ENCODE measurements around the gene GRIN3B.

DNA sequence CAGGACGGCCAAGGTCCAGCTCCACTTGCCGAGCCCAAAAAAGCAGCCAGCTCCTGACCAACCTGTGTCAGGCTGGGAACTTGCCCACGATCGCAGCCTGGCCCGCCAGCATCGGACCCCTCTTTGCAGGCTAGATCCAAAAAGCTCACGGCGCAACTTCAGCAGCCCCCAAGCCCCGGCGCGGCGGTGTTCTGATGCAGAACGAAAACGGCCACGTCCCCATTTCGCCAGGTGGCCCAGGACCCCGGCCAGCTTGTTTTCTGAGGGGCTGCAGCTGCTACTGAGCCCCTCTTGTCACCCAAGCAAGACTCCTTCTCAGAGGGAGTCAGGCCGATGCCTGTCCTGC, 19.4 kb downstream of the GRIN3B start:
- TF ChIP-seq, protein P1, sequence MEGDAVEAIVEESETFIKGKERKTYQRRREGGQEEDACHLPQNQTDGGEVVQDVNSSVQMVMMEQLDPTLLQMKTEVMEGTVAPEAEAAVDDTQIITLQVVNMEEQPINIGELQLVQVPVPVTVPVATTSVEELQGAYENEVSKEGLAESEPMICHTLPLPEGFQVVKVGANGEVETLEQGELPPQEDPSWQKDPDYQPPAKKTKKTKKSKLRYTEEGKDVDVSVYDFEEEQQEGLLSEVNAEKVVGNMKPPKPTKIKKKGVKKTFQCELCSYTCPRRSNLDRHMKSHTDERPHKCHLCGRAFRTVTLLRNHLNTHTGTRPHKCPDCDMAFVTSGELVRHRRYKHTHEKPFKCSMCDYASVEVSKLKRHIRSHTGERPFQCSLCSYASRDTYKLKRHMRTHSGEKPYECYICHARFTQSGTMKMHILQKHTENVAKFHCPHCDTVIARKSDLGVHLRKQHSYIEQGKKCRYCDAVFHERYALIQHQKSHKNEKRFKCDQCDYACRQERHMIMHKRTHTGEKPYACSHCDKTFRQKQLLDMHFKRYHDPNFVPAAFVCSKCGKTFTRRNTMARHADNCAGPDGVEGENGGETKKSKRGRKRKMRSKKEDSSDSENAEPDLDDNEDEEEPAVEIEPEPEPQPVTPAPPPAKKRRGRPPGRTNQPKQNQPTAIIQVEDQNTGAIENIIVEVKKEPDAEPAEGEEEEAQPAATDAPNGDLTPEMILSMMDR (IDR thresholded peaks at IDR 0.05): no peak
- no peak for TF ChIP-seq POLR2A (IDR thresholded peaks at IDR 0.05)
